ENCODE data around the gene TAF1B. TPM values are rescaled to one million over a fixed set of nuclear protein-coding genes. Genes with fewer than 3 reads are reported as not detected.

Gene TAF1B
- total and polyA plus RNA-seq, 8 donors, result 22.0 to 33.9 (median 28.2) TPM

DNA sequence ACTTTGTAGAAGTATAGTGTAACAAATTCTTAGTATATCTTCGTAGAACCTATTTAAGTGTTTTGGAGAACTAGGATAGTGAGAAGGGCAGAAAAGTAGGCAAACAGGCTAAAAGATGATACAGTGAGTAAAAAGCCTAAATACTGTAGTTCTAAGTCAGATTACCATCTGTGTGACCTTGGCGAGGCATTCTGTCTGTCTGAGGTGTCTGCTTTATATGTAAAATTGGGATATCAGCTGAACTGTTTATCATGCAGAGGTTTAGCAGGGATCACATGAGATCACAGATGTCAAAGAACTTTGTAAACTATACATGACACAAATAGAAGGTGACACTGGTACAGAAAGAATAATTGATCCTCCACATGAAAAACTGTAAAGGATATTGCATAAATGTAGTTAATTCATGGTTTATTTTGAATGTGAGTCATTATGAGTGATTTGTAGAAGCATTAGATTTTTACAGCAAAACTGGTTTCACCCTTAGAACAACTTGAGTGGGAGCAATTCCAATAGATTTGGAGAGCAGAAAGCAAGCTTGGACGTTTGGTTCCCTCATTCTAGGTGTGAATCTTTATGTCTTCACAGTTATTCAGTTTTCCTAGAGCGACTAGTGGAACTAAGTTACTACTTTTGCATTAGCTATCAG is 41.9 kb downstream of the TAF1B start:
- intact Hi-C loops (cut with DNase I), result no loop called here
- peaks cover 0 to 16% of the 10 kb centered on the region in 2 donors for H3K9me3 ChIP-seq
- DNase-seq, result no peak
- peaks cover 0 to 31% of the 10 kb centered on the region in 2 donors for H3K36me3 ChIP-seq
- no peak overlapping the region for H3K4me3 ChIP-seq
- peaks cover 0 to 4% of the 10 kb centered on the region in 2 donors for H3K4me1 ChIP-seq
- H3K27ac ChIP-seq, result no peak overlapping the region
- no peak for ATAC-seq
- no peak for TF ChIP-seq CTCF (IDR thresholded peaks at IDR 0.05)
- H3K27me3 ChIP-seq, result no peaks in the 10 kb centered on the region

GRCh38 chr2:9887513-9887912 is 44.2 kb downstream of the TAF1B start:
- Histone ChIP-seq H3K4me1 (peaks cover 0 to 4% of the 10 kb centered on the region in 2 donors), H3K9me3 (peaks cover 0 to 16% of the 10 kb centered on the region in 2 donors), H3K4me3 (no peak overlapping the region), H3K27me3 (no peaks in the 10 kb centered on the region), H3K27ac (no peak overlapping the region), H3K36me3 (peaks cover 0 to 31% of the 10 kb centered on the region in 2 donors)
- intact Hi-C loops (cut with DNase I), result no loop called here
- no peak for TF ChIP-seq CTCF (IDR thresholded peaks at IDR 0.05)
- ATAC-seq (no peak), DNase-seq (no peak)

DNA sequence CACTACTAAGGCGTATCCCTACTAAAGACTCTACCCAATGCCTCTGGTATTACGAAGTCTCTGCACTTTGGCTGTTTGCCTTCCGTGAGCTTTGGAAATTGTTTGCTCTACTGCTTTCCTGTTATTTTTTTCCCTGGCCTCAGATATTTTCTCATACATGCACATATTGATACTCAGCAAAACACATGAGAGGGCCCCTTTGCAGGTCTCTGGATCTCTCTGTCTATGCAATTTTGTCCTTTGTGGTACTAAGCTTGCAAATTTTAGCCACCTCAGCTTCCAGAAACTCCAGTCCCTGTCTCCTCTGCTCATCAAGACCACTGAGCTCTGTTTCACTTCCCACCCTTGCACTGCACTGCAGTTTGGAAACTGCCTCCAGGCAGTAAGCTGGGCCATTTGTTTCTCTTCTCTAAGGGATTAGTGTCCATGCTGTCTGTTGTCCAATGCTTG is 46.6 kb downstream of the TAF1B start:
- H3K4me1 ChIP-seq, result peaks cover 0 to 4% of the 10 kb centered on the region in 2 donors
- H3K27me3 ChIP-seq, result no peaks in the 10 kb centered on the region
- no peak for TF ChIP-seq CTCF (IDR thresholded peaks at IDR 0.05)
- no peak for ATAC-seq
- intact Hi-C loops (cut with DNase I), result no loop called here
- H3K4me3 ChIP-seq, result no peak overlapping the region
- H3K27ac ChIP-seq, result no peak overlapping the region
- H3K36me3 ChIP-seq, result peaks cover 0 to 11% of the 10 kb centered on the region in 2 donors
- peaks cover 0 to 16% of the 10 kb centered on the region in 2 donors for H3K9me3 ChIP-seq
- no peak for DNase-seq

GRCh38 chr2:9892236-9892635 is 49.0 kb downstream of the TAF1B start:
- Histone ChIP-seq H3K9me3 (peaks cover 0 to 8% of the 10 kb centered on the region in 2 donors), H3K4me3 (no peak overlapping the region), H3K4me1 (peaks cover 8 to 23% of the 10 kb centered on the region in 2 donors), H3K27me3 (no peaks in the 10 kb centered on the region), H3K27ac (no peak overlapping the region), H3K36me3 (no peaks in the 10 kb centered on the region)
- DNase-seq, result no peak
- ATAC-seq, result no peak
- TF ChIP-seq CTCF (IDR thresholded peaks at IDR 0.05), result no peak
- intact Hi-C loops (cut with DNase I), result no loop called here

- peak; percentile 80 for ATAC-seq
- DNase-seq, result no peak
- H3K4me1 ChIP-seq, result peaks cover 16 to 31% of the 10 kb centered on the region in 2 donors
Observed at GRCh38 chr2:9895669-9896590, 52.7 kb downstream of the TAF1B start.

More at GRCh38 chr2:9895669-9896590, 52.7 kb downstream of the TAF1B start:
- Histone ChIP-seq H3K36me3 (no peaks in the 10 kb centered on the region), H3K4me3 (no peak overlapping the region), H3K9me3 (no peaks in the 10 kb centered on the region), H3K27ac (peak overlapping the region; percentile 35 to 41), H3K27me3 (no peaks in the 10 kb centered on the region)
- intact Hi-C loops (cut with DNase I), result no loop called here
- no peak for TF ChIP-seq CTCF (IDR thresholded peaks at IDR 0.05)

Data from left lung (tissue), 10 donors.